SHP77 treated with DMSO at 0.1 percent for 48 hours (cell line): ENCODE results near the gene FAM83B.
"Not testable (repeated sequence)": the region's sequence is repeated elsewhere in the genome, so short reads cannot be mapped to it uniquely, and the experiment has no call there.

Experiments used
- DNase-seq: peaks from one replicate; lab custom pipeline; 2025; lab: John Stamatoyannopoulos, UW

FAM83B gene

GRCh38 chr6:54846243-54846856 lies at the start of gene FAM83B:
TSS of gene FAM83B (plus strand) at chr6:54846771. CDS start at chr6:54870247, 23,476 bp downstream.
- DNase-seq, result no peak

GRCh38 chr6:54796918-54797317 lies 49.7 kb upstream of the FAM83B start:
- not testable (repeated sequence) for DNase-seq

DNA sequence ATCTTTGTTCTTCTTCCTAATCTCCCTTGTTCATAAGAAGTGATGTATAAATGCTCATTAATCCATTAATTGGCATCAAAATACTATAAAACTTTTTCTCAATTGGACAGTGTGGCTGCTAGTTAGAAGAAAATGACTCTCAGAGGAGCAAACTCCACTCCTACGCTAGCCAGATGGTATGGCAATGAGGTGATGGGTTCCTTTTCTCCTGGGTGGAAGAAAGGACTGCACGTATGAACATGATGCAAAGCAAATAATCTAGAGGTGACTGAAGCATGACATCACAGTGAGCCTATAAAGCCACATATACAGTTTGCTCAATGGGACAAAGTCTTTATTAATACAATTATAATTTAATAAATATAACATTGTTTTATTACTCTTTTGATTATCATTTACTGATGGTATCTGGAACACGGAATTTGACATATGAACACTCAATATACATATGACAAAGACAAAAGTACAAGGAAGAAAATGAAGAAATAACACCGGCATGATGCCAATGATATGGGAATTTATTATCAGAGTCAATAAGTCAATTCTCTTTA lies 46.4 kb upstream of the FAM83B start:
- DNase-seq, result no peak

GRCh38 chr6:54801244-54801643 lies 45.3 kb upstream of the FAM83B start:
- no peak for DNase-seq

GRCh38 chr6:54801669-54802068 lies 44.9 kb upstream of the FAM83B start:
- no peak for DNase-seq

DNA sequence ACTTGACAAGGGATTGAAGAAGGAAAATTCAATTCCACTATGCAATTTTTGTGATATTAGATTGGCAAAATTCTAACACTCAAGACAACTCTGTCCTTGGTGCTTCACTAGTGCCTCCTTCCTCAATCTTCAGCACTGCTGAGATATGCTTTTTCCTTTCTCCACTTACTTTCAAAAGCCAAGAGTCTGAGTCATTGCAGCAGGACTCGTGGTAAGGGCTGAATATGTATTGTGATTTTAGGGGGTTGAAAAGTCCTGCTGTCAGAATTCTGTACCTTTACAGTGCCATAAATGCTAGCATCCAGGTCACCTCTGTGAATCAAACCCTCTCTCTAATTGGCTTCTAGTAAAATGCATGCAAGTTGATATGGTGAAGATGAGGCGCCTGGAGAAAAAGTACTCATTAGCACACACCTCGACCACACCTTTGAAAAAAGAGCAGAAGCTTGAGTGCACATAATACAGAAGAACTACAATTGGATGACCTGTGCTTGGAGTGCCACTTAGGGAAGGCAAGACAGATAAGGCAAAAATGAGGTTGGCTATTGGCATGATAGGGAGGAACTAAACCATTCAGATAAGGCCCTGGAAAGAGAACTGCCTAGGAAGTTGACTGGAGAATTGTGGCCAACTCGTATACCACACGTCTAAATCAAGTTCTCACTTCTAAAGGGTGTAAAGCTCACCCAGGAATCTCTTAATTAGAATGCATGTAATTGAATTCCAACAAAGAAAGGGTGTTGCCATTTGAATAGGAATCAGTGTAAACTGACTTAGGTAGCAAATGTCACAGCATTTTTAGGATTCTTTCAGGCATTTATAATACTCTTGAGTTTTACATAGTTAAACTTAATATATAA lies 43.6 kb upstream of the FAM83B start:
- DNase-seq, result no peak

DNA sequence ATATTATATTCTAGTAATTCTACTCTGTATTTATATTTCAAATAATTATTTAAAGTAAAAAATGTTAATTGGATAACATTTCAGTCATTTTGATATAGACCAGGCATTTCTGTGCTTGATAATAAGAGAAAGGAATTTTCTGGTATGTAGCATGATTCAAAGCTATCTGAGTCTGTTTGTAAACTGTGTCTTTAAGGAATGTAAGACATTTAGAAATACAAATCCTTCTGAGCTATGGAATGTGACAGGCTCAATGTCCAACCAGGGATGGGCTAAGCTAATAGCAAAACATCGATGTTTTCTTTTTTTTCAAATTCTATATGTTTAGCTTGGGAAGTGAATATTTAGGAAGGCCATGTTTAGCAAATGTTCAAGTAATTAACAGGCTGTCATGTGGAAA lies 41.5 kb upstream of the FAM83B start:
- no peak for DNase-seq

DNA sequence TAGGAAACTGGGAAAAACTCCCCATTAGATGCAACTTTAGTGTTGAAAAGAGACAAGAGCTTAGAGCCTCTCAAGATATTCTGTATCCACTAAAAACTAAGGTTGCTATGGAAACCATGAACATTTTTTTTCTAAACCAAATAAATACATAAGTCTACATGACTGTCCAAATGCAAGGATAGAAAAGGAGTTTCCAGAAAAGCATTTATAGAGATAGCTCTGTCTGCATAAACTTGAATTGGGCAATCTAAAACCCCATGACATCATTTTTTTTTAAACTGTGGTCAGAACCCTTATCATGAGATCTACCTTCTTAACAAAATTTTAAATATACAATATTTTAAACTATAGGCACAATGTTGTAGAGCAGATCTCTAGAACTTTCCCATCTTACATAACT lies 36.4 kb upstream of the FAM83B start:
- DNase-seq, result no peak

- DNase-seq, result no peak
These were observed 32.7 kb upstream of the FAM83B start for GRCh38 chr6:54813892-54814291.

- DNase-seq, result no peak
These were observed 29.3 kb upstream of the FAM83B start for GRCh38 chr6:54817236-54817635.

DNA sequence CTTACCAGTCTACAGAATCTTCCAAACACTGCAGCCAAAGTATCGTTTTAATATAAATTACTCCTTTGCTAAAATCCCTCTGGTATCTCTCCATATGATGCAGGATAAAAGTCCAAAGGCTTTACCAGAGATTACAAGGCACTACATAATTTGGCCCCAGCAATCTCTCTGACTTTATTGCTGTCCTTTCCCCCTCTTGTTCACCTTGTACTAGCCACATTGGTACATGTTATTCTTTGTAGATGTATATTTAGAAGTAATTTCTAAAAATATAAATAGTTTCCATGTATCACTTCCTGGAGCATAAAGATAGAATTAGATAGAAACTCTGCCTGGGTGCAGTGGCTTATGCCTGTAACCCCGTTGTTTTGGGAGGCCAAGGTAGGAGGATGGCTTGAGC lies 28.7 kb upstream of the FAM83B start:
- no peak for DNase-seq

- DNase-seq, result not testable (repeated sequence)
These were observed 22.3 kb upstream of the FAM83B start for GRCh38 chr6:54824225-54824624.

DNA sequence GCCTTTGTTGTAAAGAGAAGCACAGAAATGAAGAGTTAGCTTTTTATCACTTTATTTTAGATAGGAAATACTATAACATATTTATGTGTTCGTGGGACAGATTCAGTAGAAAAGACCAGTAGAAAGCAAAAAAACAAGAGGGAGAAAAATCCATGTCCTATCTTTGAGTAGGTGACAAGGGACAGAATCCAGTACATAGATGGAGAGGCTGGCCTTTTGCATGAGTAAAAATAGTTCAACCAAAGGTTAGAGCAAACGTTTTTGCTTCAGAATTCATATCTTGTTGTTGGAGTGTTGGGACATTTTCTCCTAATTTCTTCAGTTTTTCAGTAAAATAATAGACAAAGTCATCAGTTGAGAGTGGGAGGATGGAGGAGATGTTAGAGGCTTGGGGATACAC lies 19.6 kb upstream of the FAM83B start:
- no peak for DNase-seq

DNA sequence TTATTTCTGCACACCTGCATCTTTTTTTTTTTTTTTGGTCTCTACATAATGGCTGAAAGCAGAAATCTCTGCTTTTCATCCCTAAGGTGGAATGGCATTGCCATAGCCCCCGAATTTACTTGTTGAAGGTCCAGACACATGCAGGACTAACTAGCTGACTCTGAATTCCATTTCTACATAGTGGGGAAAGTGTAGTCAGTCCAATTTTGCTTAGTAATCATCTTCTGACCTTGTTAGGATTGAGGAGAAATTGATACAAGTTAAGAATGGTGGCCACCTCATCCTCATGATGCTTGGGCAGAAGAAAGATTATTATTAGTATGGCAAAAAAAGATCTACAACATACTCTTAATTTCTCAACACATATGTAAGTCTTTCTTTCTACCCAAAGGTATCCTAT lies 16.4 kb upstream of the FAM83B start:
- DNase-seq, result no peak

GRCh38 chr6:54835176-54835575 lies 11.4 kb upstream of the FAM83B start:
- no peak for DNase-seq

GRCh38 chr6:54846857-54847674 lies 495 bp downstream of the FAM83B start:
- DNase-seq, result no peak

DNA sequence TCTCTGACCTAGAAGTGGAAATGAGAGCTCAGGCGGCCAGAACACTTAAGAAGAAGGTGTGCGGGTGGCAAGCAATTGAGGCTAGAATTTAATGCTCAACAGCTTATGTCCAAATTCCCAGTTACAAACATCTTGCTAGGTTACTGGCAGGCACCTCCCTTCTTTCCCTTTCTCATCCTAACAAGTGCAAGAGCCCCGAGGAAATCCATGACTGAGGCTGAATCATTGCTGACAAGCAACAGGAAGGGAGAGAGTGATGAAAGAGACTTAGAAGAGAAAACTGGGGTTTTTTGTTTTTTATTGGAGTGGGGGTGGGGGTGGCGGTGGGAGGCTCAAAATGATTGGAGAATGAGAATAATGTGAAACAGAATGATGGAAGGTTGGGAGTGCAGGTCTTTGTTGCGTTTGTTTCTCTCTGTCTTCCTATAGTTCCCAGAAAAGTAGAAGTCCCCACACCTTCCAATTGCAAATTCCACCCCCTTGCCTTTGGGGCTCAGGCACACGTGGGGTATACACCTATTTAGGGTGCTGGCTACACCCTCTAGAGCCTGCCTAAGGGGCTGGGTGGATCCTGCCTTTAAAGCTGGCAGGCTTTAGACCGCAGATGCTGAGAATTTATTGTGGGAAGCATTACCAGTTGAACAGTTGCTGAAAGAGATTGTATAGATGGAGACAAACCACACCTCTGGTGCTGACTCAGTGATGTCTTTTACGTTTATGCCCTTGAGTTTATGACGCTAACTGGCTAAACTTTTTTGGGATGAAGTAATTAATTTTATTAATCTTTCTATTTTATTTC lies 1.4 kb downstream of the FAM83B start:
- DNase-seq, result no peak

DNA sequence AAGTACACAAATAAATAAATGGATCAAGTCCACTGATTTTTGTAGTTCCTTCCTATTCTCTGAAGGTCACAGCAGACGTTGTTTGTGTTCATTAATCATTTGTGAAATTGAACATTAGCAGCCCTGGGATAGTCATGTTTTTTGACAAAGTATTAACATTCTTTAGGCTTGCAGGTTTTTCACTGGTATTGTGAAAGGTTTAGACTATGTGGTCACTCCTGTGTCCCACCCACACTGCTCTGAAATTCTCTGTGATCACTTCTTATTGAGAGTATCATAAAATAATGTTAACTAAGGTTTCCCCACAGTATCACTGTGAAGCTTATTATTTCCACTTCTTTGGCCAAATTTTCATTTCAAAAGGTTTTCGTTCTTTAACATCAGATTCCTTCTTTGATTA lies 3.5 kb downstream of the FAM83B start:
- DNase-seq, result no peak

- no peak for DNase-seq
These were observed 9.6 kb downstream of the FAM83B start for GRCh38 chr6:54856129-54856528.

- no peak for DNase-seq
These were observed 13.6 kb downstream of the FAM83B start for GRCh38 chr6:54860132-54860531.

DNA sequence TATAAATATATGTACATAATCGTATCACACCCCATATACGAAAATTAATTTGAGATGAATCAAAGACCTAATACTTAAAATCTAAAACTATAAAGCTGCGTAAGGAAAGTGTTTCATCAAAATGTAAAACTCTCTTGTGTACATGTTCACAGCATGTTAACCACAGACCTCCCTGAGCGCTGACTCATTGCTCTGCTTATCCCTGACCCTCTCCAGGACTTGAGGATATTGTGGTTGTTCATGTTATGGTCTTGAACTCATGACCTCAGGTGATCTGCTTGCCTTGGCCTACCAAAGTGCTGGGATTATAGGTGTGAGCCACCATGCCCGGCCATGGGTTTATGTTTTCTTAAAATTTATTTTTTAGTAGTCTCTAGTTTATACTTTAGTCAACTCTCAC lies 14.2 kb downstream of the FAM83B start:
- DNase-seq, result no peak
